AG09319 (cell line): Measurements from ENCODE around the gene BANF2.

Experiments
- DNase-seq: peaks from one replicate; pipeline ENCODE4 v3.0.0-alpha.2; 2010; ENCODE audit warnings: low read depth; ENCODE audit errors: extremely low read depth
- CTCF ChIP-seq: IDR thresholded peaks from 2 replicates; pipeline ENCODE4 v1.5.1; 2011; ENCODE audit warnings: low read depth, mild to moderate bottlenecking, inconsistent platforms, low read length, moderate library complexity

Gene BANF2

GRCh38 chr20:17684077-17684888 is 15.5 kb upstream of the BANF2 start:
- no peak for DNase-seq
- TF ChIP-seq CTCF = no peak

GRCh38 chr20:17685168-17685567 is 14.6 kb upstream of the BANF2 start:
- DNase-seq = no peak
- TF ChIP-seq CTCF = no peak

- no peak for TF ChIP-seq CTCF
- no peak for DNase-seq
Measured at GRCh38 chr20:17687800-17688199, 12.0 kb upstream of the BANF2 start.

GRCh38 chr20:17688965-17689364 is 10.8 kb upstream of the BANF2 start:
- DNase-seq = no peak

GRCh38 chr20:17690144-17690543 is 9.6 kb upstream of the BANF2 start:
- DNase-seq = no peak
- TF ChIP-seq CTCF = no peak

More at GRCh38 chr20:17688965-17689364, 10.8 kb upstream of the BANF2 start:
- no peak for TF ChIP-seq CTCF

GRCh38 chr20:17691758-17692157 is 8.0 kb upstream of the BANF2 start:
- DNase-seq = no peak

More at GRCh38 chr20:17691758-17692157, 8.0 kb upstream of the BANF2 start:
- TF ChIP-seq CTCF = no peak
